ENCODE measurements around the gene DOCK7.

GRCh38 chr1:62716397-62716796 is 28.2 kb upstream of the DOCK7 start:
- TF ChIP-seq CTCF (IDR thresholded peaks at IDR 0.05) (no peak), RAD21 (IDR thresholded peaks at IDR 0.05; ENCODE audit: low read length) (no peak), YY1 (IDR thresholded peaks at IDR 0.05; ENCODE audit: low read depth) (no peak), EZH2phosphoT487 (IDR thresholded peaks at IDR 0.05; ENCODE audit: borderline replicate concordance, low read depth) (no peak), IRF3 (IDR thresholded peaks at IDR 0.05; ENCODE audit: low read depth, low read length) (no peak), EP300 (IDR thresholded peaks at IDR 0.05; ENCODE audit: borderline replicate concordance in 1 of 2, low read depth in 1 of 2, low read length in 1 of 2) (peak in 1 of 2 experiments; percentile 78; a peak in 2 of 4 replicates), SMC3 (IDR thresholded peaks at IDR 0.05; ENCODE audit: low read depth, low read length) (no peak), ZBTB33 (IDR thresholded peaks at IDR 0.05; ENCODE audit: borderline replicate concordance, low read depth) (no peak), PBX3 (IDR thresholded peaks at IDR 0.05) (no peak), TAF1 (IDR thresholded peaks at IDR 0.05; ENCODE audit: borderline replicate concordance, low read depth, low read length) (no peak), FOSL2 (IDR thresholded peaks at IDR 0.05; ENCODE audit: borderline replicate concordance, low read depth) (no peak), POLR2AphosphoS5 (IDR thresholded peaks at IDR 0.05; ENCODE audit: low read depth, low read length) (no peak), TCF12 (IDR thresholded peaks at IDR 0.05) (no peak)

Measured in SK-N-SH (cell line).